CD8-positive, alpha-beta memory T cell (primary cell): ENCODE measurements around the gene ENPP1. TPM values are rescaled to one million over a fixed set of nuclear protein-coding genes. Genes with fewer than 3 reads are reported as not detected.
"Not testable (repeated sequence)": the region's sequence is repeated elsewhere in the genome, so short reads cannot be mapped to it uniquely, and the experiment has no call there.

Source experiments
- CTCF ChIA-PET: fragments of 350-600 bp; sonication (Branson Sonifier 250); formaldehyde crosslinking; loops from one replicate; lab custom pipeline; 2021; ENCODE audit warnings: antibody characterized with exemption; lab: Charles Lee
- POLR2A ChIA-PET: fragments of 350-600 bp; sonication (Branson Sonifier 250); formaldehyde crosslinking; loops from one replicate; lab custom pipeline; 2021; ENCODE audit warnings: antibody characterized with exemption; lab: Charles Lee
- DNase-seq, 5 donors: peaks; one replicate each; pipeline versions ENCODE4 v3.0.0 to v3.0.0-alpha.2; 2020 to 2022; ENCODE audit warnings: mixed read lengths in 1 of 5
- H3K27ac ChIP-seq: one replicate; pipeline ENCODE4 v1.7.0; 2013; ENCODE audit warnings: low read depth, mild to moderate bottlenecking, low read length, moderate library complexity
- H3K27me3 ChIP-seq: 2 replicates; pipeline ENCODE4 v1.7.0; 2013; ENCODE audit warnings: low read length, mild to moderate bottlenecking; ENCODE audit not compliant: insufficient read depth, poor library complexity, severe bottlenecking
- H3K36me3 ChIP-seq: 2 replicates; pipeline ENCODE4 v1.7.0; 2013; ENCODE audit warnings: mild to moderate bottlenecking, low read length, moderate library complexity; ENCODE audit not compliant: insufficient read depth
- H3K4me1 ChIP-seq: 2 replicates; pipeline ENCODE4 v1.7.0; 2013; ENCODE audit warnings: mild to moderate bottlenecking, low read length, moderate library complexity; ENCODE audit not compliant: insufficient read depth
- H3K4me3 ChIP-seq: 2 replicates; pipeline ENCODE4 v1.7.0; 2013; ENCODE audit warnings: mild to moderate bottlenecking, low read length
- H3K9me3 ChIP-seq: 2 replicates; pipeline ENCODE4 v1.7.0; 2013; ENCODE audit warnings: mild to moderate bottlenecking, low read length
- H3K27ac Mint-ChIP-seq, 8 donors: one replicate each; pipeline ENCODE4 v1.8.0; 2020 to 2021; ENCODE audit warnings: mixed read lengths in 8 of 8, mild to moderate bottlenecking in 6 of 8, inconsistent platforms in 3 of 8, moderate library complexity in 3 of 8
- H3K27me3 Mint-ChIP-seq, 2 donors: one replicate each; pipeline ENCODE4 v1.8.0; 2020 to 2021; ENCODE audit warnings: mixed read lengths in 2 of 2, mild to moderate bottlenecking in 1 of 2, moderate library complexity in 1 of 2
- H3K36me3 Mint-ChIP-seq, 3 donors: one replicate each; pipeline ENCODE4 v1.8.0; 2020 to 2021; ENCODE audit warnings: mixed read lengths in 3 of 3, inconsistent platforms in 1 of 3, mild to moderate bottlenecking in 1 of 3
- H3K4me1 Mint-ChIP-seq, 3 donors: one replicate each; pipeline ENCODE4 v1.8.0; 2020 to 2021; ENCODE audit warnings: mixed read lengths in 3 of 3, inconsistent platforms in 1 of 3, mild to moderate bottlenecking in 1 of 3
- H3K4me3 Mint-ChIP-seq, 7 donors: one replicate each; pipeline ENCODE4 v1.8.0; 2020 to 2021; ENCODE audit warnings: mixed read lengths in 7 of 7, mild to moderate bottlenecking in 6 of 7, moderate library complexity in 4 of 7, inconsistent platforms in 2 of 7
- H3K9me3 Mint-ChIP-seq, 5 donors: one replicate each; pipeline ENCODE4 v1.8.0; 2020 to 2022; ENCODE audit warnings: mixed read lengths in 5 of 5, mild to moderate bottlenecking in 3 of 5, moderate library complexity in 2 of 5, inconsistent platforms in 1 of 5
- polyA plus RNA-seq: library from polyadenylated mRNA; unstranded; fragments of 300-500 nt; fragmentation: Illumina TruSeq; gene quantifications from one replicate; pipeline ENCODE4 v1.2.3, GENCODE V29; 2021
- total RNA-seq, 2 experiments: library from RNA; stranded (reverse); gene quantifications; one replicate each; pipeline ENCODE4 v1.2.3, GENCODE V29; 2021

The ENPP1 gene
- total and polyA plus RNA-seq, 3 experiments from 2014 or later = 1.2 to 2.2 (median 2.2) TPM

DNA sequence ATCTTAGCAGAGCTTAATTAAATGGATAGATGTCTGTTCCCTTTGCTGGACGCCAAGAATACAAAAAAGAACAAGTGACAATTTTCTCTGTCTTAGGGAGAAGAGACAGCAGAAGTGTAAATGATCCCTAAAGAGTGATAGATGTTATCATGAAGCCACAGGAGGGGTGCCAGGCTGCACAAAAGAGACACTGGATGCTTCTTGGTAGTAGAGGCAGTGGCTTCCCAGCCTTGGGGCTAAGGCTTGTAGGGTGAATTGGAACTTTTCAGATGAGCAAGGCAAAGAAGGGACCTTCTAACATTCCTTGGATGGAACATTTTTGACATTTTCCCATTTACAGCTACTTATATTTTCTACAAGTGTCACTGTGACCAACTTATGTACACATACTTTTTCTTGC lies 85.4 kb downstream of the ENPP1 start:
- DNase-seq = no peak
- CTCF ChIA-PET = no interaction called here

DNA sequence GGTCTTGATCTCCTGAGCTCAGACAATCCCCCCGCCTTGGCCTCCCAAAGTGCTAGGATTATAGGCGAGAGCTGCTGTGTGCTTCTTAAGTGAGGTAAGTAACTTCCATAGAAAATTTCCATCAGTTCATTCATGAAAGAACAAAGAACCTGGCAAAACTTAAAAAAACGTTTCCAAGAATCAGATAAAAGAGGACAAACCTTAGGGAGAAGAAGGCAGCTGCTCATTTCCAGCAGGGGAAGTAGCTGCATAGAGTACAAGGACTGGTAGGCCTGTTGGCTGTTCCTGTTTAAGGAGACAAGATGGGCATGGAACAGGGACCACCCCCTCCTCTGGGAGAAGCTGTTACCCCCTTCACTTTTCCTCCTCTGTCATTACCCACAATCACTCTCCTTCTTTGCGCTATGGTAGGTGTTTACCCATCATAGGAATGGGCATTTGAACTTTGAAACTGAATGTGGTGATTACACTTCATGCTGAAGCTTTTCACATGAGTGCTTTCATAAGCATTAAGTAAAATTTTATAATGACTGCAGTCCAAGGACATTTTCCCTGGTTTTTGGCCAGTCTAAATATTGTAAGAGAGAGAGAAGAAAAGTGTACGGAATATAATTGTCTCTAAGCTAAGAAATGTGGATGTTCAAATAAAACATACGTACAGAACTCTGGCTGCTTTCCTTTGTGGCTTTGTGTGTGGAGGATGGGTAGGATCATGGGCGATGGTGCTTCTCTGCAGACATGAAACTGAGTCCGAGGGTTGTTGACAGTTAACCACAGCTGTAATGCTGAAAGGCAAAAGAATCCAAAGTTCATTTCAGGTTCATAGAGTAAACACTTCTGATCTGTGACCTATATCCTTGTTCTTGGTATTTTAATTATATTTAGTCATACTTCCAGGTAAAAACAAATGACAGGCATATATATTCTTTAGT lies 86.9 kb downstream of the ENPP1 start:
- POLR2A ChIA-PET = no interaction called here
- Mint-ChIP-seq H3K27me3 (peaks cover 11 to 20% of the 10 kb centered on the region in 2 donors), H3K4me3 (no peak overlapping the region), H3K36me3 (no peaks in the 10 kb centered on the region), H3K4me1 (no peaks in the 10 kb centered on the region), H3K27ac (peak overlapping the region in 1 of 8 donors; percentile 57), H3K9me3 (peaks cover 0 to 10% (median 7%) of the 10 kb centered on the region in 5 donors)
- H3K4me1 ChIP-seq = no peaks in the 10 kb centered on the region
- DNase-seq = no peak
- CTCF ChIA-PET = interaction anchor here (0.8 to 1.6 kb wide), 2 partner anchors 15 to 21 kb away, joined by 3 to 4 read pairs; no protein-coding TSS in a partner anchor
- H3K27me3 ChIP-seq = no peaks in the 10 kb centered on the region
- H3K36me3 ChIP-seq = no peaks in the 10 kb centered on the region
- H3K4me3 ChIP-seq = no peak overlapping the region
- no peaks in the 10 kb centered on the region for H3K9me3 ChIP-seq
- no peak overlapping the region for H3K27ac ChIP-seq

More for the DNA sequence above, 85.4 kb downstream of the ENPP1 start:
- Mint-ChIP-seq H3K27me3 (peaks cover 11 to 23% of the 10 kb centered on the region in 2 donors), H3K36me3 (no peaks in the 10 kb centered on the region), H3K4me1 (no peaks in the 10 kb centered on the region), H3K4me3 (no peak overlapping the region), H3K9me3 (peaks cover 0 to 8% (median 6%) of the 10 kb centered on the region in 5 donors), H3K27ac (no peak overlapping the region)
- H3K36me3 ChIP-seq = no peaks in the 10 kb centered on the region
- POLR2A ChIA-PET = no interaction called here
- no peaks in the 10 kb centered on the region for H3K9me3 ChIP-seq
- no peaks in the 10 kb centered on the region for H3K27me3 ChIP-seq
- no peaks in the 10 kb centered on the region for H3K4me1 ChIP-seq
- no peak overlapping the region for H3K4me3 ChIP-seq
- H3K27ac ChIP-seq = no peak overlapping the region

DNA sequence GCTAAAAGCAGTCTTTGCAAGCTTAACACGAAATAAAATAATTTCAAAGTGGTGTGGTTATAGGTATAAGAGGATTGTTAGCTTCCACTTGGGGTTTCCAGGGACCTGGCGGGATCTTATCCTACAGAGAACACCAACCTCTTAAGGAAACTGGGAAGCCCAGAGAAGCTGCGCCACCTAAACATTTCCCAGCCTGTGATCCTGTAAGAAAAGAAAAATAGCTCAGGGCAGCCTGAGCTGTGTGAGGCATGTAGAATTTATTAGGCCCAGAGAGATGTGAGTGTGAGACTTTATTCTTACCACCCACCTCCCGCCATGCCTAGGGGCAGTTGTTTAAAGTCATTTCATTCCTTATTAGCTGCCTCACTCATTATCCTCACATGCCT lies 89.2 kb downstream of the ENPP1 start:
- POLR2A ChIA-PET = no interaction called here
- H3K4me1 Mint-ChIP-seq = peaks cover 0 to 4% (median 0%) of the 10 kb centered on the region in 3 donors
- H3K27me3 Mint-ChIP-seq = peaks cover 11 to 20% of the 10 kb centered on the region in 2 donors
- Histone ChIP-seq H3K4me3 (no peak overlapping the region), H3K4me1 (no peaks in the 10 kb centered on the region), H3K27me3 (no peaks in the 10 kb centered on the region), H3K9me3 (no peaks in the 10 kb centered on the region), H3K27ac (no peak overlapping the region), H3K36me3 (no peaks in the 10 kb centered on the region)
- CTCF ChIA-PET = interaction anchor here (1.3 kb wide), 1 partner anchor 16 kb away, joined by 3 read pairs; no protein-coding TSS in a partner anchor
- peaks cover 0 to 10% (median 7%) of the 10 kb centered on the region in 5 donors for H3K9me3 Mint-ChIP-seq
- no peak overlapping the region for H3K27ac Mint-ChIP-seq
- H3K4me3 Mint-ChIP-seq = no peak overlapping the region
- H3K36me3 Mint-ChIP-seq = no peaks in the 10 kb centered on the region
- no peak for DNase-seq

DNA sequence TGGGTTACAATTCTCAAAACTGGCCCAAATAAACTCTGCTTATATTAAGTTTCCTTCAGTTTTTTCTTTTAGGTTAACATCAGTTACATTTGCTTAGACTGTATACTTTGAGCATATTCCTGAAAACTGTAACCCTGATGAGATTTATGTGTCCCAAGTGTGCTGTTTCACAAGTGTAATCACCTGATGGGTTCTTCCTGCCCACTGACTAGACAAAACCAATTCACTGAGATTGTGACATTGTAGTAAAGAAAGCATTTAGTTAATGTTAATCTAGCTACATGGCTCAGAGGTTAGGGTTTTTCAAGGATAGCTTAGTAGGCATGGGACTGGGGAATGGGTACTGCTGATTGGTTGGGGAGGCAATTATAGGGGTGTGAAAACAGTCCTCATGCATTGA lies 89.8 kb downstream of the ENPP1 start:
- Histone ChIP-seq H3K36me3 (no peaks in the 10 kb centered on the region), H3K27me3 (no peaks in the 10 kb centered on the region), H3K9me3 (no peaks in the 10 kb centered on the region), H3K4me3 (no peak overlapping the region), H3K4me1 (no peaks in the 10 kb centered on the region), H3K27ac (no peak overlapping the region)
- Mint-ChIP-seq H3K27me3 (peaks cover 11 to 22% of the 10 kb centered on the region in 2 donors), H3K36me3 (no peaks in the 10 kb centered on the region), H3K4me3 (no peak overlapping the region), H3K27ac (no peak overlapping the region), H3K4me1 (peaks cover 0 to 4% (median 0%) of the 10 kb centered on the region in 3 donors), H3K9me3 (peaks cover 0 to 10% (median 7%) of the 10 kb centered on the region in 5 donors)
- no peak for DNase-seq
- ChIA-PET POLR2A (no interaction called here), CTCF (interaction anchor here (1.3 kb wide), 1 partner anchor 15 kb away, joined by 3 read pairs; no protein-coding TSS in a partner anchor)

DNA sequence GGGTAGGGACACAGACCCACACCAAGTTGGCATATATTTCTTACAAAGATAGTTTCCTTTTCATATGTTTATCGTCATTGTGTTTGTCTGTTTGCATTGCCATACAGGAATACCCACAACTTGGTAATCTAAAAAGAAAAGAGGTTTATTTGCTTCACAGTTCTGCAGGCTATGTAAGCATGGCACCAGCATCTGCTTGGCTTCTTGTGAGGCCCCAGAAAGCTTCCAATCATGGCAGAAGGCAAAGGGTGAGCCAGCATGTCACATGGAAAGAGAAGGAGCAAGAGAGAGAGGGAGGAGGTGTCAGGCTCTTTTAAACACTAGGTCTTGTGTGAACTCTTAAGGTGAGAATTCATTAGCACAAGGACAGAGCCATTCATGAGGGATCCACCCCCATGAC lies 90.9 kb downstream of the ENPP1 start:
- no peaks in the 10 kb centered on the region for H3K9me3 ChIP-seq
- ChIA-PET CTCF (no interaction called here), POLR2A (no interaction called here)
- no peaks in the 10 kb centered on the region for H3K4me1 ChIP-seq
- no peak overlapping the region for H3K4me3 ChIP-seq
- no peak overlapping the region for H3K27ac ChIP-seq
- no peaks in the 10 kb centered on the region for H3K36me3 ChIP-seq
- no peak for DNase-seq
- Mint-ChIP-seq H3K27ac (no peak overlapping the region), H3K9me3 (peaks cover under 1 to 10% (median 7%) of the 10 kb centered on the region in 5 donors), H3K4me1 (peaks cover 0 to 4% (median 0%) of the 10 kb centered on the region in 3 donors), H3K4me3 (no peak overlapping the region), H3K27me3 (peaks cover 14 to 30% of the 10 kb centered on the region in 2 donors), H3K36me3 (no peaks in the 10 kb centered on the region)
- H3K27me3 ChIP-seq = no peaks in the 10 kb centered on the region

DNA sequence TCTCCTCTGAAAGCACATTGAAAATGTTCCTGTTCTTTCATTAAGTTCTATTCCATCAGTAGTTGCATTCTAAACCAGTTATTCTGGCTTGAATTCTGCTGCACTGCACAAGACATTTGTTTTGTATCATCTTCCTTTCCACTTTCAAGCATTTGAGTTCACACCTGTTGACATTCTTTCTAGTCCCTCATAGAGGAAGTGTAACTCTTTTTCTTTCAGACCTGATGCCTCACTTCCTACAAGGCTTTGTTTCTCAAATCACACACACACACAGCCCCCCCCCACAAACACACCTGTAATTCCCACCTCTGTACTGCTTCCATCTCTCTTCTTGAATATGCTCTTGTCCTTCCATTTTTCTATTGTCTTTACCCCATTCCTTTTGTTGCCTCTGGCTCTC lies 92.4 kb downstream of the ENPP1 start:
- Histone ChIP-seq H3K9me3 (no peaks in the 10 kb centered on the region), H3K27me3 (no peaks in the 10 kb centered on the region), H3K4me3 (no peak overlapping the region), H3K27ac (no peak overlapping the region), H3K4me1 (no peaks in the 10 kb centered on the region), H3K36me3 (no peaks in the 10 kb centered on the region)
- Mint-ChIP-seq H3K4me1 (peaks cover 0 to 4% (median 0%) of the 10 kb centered on the region in 3 donors), H3K27ac (no peak overlapping the region), H3K36me3 (no peaks in the 10 kb centered on the region), H3K27me3 (peaks cover 15 to 25% of the 10 kb centered on the region in 2 donors), H3K9me3 (peaks cover 2 to 10% (median 7%) of the 10 kb centered on the region in 5 donors), H3K4me3 (no peak overlapping the region)
- ChIA-PET CTCF (no interaction called here), POLR2A (no interaction called here)
- DNase-seq = no peak

DNA sequence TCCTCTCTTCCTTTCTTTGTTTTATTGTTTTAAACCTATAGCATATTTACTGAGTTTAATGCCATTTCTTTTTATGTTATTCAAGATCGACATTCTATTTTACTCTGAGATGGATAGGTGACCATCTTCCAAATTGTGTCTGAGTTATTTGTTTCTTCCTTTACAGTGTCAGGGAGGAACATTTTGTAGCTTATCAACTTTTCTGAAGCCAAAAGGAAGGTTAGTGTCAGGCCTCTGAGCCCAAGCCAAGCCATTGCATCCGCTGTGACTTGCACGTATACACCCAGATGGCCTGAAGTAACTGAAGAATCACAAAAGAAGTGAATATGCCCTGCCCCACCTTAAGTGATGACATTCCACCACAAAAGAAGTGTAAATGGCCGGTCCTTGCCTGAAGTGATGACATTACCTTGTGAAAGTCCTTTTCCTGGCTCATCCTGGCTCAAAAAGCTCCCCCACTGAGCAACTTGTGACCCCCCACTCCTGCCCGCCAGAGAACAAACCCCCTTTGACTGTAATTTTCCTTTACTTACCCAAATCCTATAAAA lies 93.6 kb downstream of the ENPP1 start:
- CTCF ChIA-PET, H3K4me3 Mint-ChIP-seq, POLR2A ChIA-PET: not testable (repeated sequence)

DNA sequence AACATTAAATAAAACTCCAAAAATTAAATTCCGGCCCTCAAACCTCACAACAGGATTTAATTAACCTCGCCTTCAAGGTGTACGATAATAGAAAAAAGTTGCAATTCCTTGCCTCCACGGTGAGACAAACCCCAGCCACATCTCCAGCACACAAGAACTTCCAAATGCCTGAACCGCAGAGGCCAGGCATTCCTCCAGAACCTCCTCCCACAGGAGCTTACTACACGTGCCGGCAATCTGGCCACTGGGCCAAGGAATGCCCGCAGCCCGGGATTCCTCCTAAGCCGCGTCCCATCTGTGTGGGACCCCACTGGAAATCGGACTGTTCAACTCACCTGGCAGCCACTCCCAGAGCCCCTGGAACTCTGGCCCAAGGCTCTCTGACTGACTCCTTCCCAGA lies 95.9 kb downstream of the ENPP1 start:
- H3K9me3 ChIP-seq, CTCF ChIA-PET, H3K4me1 ChIP-seq, H3K4me1 Mint-ChIP-seq, H3K27ac Mint-ChIP-seq, DNase-seq, H3K4me3 Mint-ChIP-seq, H3K9me3 Mint-ChIP-seq, H3K36me3 Mint-ChIP-seq, H3K27me3 ChIP-seq, H3K27ac ChIP-seq, POLR2A ChIA-PET, H3K36me3 ChIP-seq, H3K4me3 ChIP-seq: not testable (repeated sequence)
- H3K27me3 Mint-ChIP-seq = peaks cover 13 to 21% of the 10 kb centered on the region in 2 donors

More for the DNA sequence above, 93.6 kb downstream of the ENPP1 start:
- not testable (repeated sequence) for H3K9me3 Mint-ChIP-seq, H3K36me3 Mint-ChIP-seq, H3K4me1 Mint-ChIP-seq, H3K4me1 ChIP-seq, DNase-seq, H3K4me3 ChIP-seq, H3K27ac Mint-ChIP-seq, H3K36me3 ChIP-seq, H3K27me3 ChIP-seq, H3K9me3 ChIP-seq, H3K27ac ChIP-seq
- peaks cover 14 to 23% of the 10 kb centered on the region in 2 donors for H3K27me3 Mint-ChIP-seq
